ENCODE results near the gene MVB12B.

GRCh38 chr9:126343271-126343700 is 16.7 kb downstream of the MVB12B start:
- TF ChIP-seq, protein P1, sequence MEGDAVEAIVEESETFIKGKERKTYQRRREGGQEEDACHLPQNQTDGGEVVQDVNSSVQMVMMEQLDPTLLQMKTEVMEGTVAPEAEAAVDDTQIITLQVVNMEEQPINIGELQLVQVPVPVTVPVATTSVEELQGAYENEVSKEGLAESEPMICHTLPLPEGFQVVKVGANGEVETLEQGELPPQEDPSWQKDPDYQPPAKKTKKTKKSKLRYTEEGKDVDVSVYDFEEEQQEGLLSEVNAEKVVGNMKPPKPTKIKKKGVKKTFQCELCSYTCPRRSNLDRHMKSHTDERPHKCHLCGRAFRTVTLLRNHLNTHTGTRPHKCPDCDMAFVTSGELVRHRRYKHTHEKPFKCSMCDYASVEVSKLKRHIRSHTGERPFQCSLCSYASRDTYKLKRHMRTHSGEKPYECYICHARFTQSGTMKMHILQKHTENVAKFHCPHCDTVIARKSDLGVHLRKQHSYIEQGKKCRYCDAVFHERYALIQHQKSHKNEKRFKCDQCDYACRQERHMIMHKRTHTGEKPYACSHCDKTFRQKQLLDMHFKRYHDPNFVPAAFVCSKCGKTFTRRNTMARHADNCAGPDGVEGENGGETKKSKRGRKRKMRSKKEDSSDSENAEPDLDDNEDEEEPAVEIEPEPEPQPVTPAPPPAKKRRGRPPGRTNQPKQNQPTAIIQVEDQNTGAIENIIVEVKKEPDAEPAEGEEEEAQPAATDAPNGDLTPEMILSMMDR (IDR thresholded peaks at IDR 0.05) = no peak
- no peak for TF ChIP-seq EP300 (IDR thresholded peaks at IDR 0.05)
